ENCODE data around the gene SUPT3H. TPM values are rescaled to one million over a fixed set of nuclear protein-coding genes. Genes with fewer than 3 reads are reported as not detected.
A peak's percentile ranks its signal among the peaks of the same experiment; 100 is the strongest.

Gene SUPT3H
- total and polyA plus RNA-seq, 2 of the 13 experiments (the other 11 are each of a cell fraction or from before 2014, with no cell fraction given), result 11.9 to 36.1 TPM

- no peak for TF ChIP-seq THAP9 (CRISPR knock-in tag; IDR thresholded peaks at IDR 0.05; ENCODE audit: borderline replicate concordance)
- TF ChIP-seq TGIF2 (CRISPR knock-in tag; IDR thresholded peaks at IDR 0.05), result peak; percentile 69; the same call in 1 of the 2 replicates
- no peak for TF ChIP-seq GLI4 (CRISPR knock-in tag; IDR thresholded peaks at IDR 0.05; ENCODE audit: borderline replicate concordance)
- TF ChIP-seq ZNF557 (CRISPR knock-in tag; IDR thresholded peaks at IDR 0.05), result no peak
- no peak for TF ChIP-seq SRSF4 (IDR thresholded peaks at IDR 0.05; ENCODE audit: low read depth, low read length, poor library complexity, severe bottlenecking)
- TF ChIP-seq, protein P1, sequence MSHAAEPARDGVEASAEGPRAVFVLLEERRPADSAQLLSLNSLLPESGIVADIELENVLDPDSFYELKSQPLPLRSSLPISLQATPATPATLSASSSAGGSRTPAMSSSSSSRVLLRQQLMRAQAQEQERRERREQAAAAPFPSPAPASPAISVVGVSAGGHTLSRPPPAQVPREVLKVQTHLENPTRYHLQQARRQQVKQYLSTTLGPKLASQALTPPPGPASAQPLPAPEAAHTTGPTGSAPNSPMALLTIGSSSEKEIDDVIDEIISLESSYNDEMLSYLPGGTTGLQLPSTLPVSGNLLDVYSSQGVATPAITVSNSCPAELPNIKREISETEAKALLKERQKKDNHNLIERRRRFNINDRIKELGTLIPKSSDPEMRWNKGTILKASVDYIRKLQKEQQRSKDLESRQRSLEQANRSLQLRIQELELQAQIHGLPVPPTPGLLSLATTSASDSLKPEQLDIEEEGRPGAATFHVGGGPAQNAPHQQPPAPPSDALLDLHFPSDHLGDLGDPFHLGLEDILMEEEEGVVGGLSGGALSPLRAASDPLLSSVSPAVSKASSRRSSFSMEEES (CRISPR knock-in tag; IDR thresholded peaks at IDR 0.05), result peak; percentile 96
- no peak for TF ChIP-seq SIN3B (IDR thresholded peaks at IDR 0.05; ENCODE audit: low read length)
- TF ChIP-seq NR2F6 (IDR thresholded peaks at IDR 0.05), result no peak
- TF ChIP-seq NR2F6 (CRISPR knock-in tag; IDR thresholded peaks at IDR 0.05), result peak; percentile 18; the same call in 1 of the 2 replicates
- no peak for TF ChIP-seq HNRNPH1 (optimal IDR thresholded peaks at IDR 0.05; ENCODE audit: low read depth, low read length)
- no peak for TF ChIP-seq NFE2L1 (CRISPR knock-in tag; IDR thresholded peaks at IDR 0.05; ENCODE audit: borderline replicate concordance)
- no peak for TF ChIP-seq ATF7-NPFF (CRISPR knock-in tag; IDR thresholded peaks at IDR 0.05; ENCODE audit: low read depth)
- no peak for TF ChIP-seq ZNF766 (CRISPR knock-in tag; IDR thresholded peaks at IDR 0.05; ENCODE audit: borderline replicate concordance)
- no peak for TF ChIP-seq FOXP1 (IDR thresholded peaks at IDR 0.05)
- TF ChIP-seq FOXP1 (CRISPR knock-in tag; IDR thresholded peaks at IDR 0.05), result peak; percentile 75; the same call in 1 of the 2 replicates
- TF ChIP-seq CREM (IDR thresholded peaks at IDR 0.05), result peak; percentile 38
- no peak for TF ChIP-seq CREM (CRISPR knock-in tag; IDR thresholded peaks at IDR 0.05)
- no peak for TF ChIP-seq ZNF704 (CRISPR knock-in tag; IDR thresholded peaks at IDR 0.05; ENCODE audit: borderline replicate concordance)
- TF ChIP-seq ZNF614 (CRISPR knock-in tag; IDR thresholded peaks at IDR 0.05; ENCODE audit: borderline replicate concordance), result 0 out of 2 replicates have a peak, but pooled peaks have one; percentile 55
- no peak for TF ChIP-seq ZNF552 (CRISPR knock-in tag; IDR thresholded peaks at IDR 0.05; ENCODE audit: borderline replicate concordance)
- TF ChIP-seq FOXP4 (CRISPR knock-in tag; IDR thresholded peaks at IDR 0.05), result peak; percentile 77
- TF ChIP-seq, protein P2, sequence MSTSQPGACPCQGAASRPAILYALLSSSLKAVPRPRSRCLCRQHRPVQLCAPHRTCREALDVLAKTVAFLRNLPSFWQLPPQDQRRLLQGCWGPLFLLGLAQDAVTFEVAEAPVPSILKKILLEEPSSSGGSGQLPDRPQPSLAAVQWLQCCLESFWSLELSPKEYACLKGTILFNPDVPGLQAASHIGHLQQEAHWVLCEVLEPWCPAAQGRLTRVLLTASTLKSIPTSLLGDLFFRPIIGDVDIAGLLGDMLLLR (CRISPR knock-in tag; IDR thresholded peaks at IDR 0.05), result no peak
- no peak for TF ChIP-seq ZZZ3 (CRISPR knock-in tag; IDR thresholded peaks at IDR 0.05; ENCODE audit: borderline replicate concordance)
- TF ChIP-seq ZNF530 (CRISPR knock-in tag; IDR thresholded peaks at IDR 0.05; ENCODE audit: low read depth), result no peak
Observed at GRCh38 chr6:44920952-44921491, 456.7 kb downstream of the SUPT3H start (continued).

All from HepG2 (cell line).